Measurements from ENCODE around the gene EMX2. TPM values are rescaled to one million over a fixed set of nuclear protein-coding genes. Genes with fewer than 3 reads are reported as not detected.
"Not testable (repeated sequence)": the region's sequence is repeated elsewhere in the genome, so short reads cannot be mapped to it uniquely, and the experiment has no call there.

EMX2 gene
- total RNA-seq, result not detected

DNA sequence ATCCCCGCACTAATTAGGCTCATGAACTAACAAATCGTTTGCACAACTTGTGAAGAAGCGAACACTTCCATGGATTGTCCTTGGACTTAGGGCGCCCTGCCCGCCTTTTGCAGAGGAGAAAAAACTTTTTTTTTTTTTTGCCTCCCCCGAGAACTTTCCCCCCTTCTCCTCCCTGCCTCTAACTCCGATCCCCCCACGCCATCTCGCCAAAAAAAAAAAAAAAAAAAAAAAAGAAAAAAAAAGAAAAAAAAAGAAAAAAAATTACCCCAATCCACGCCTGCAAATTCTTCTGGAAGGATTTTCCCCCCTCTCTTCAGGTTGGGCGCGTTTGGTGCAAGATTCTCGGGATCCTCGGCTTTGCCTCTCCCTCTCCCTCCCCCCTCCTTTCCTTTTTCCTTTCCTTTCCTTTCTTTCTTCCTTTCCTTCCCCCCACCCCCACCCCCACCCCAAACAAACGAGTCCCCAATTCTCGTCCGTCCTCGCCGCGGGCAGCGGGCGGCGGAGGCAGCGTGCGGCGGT lies at the start of gene EMX2:
TSS of gene EMX2 (plus strand) at position 41 of the 519 bp plus-strand sequence. CDS start 522 bp downstream, outside the sequence.
- Mint-ChIP-seq H3K27ac (peak within 1 kb of the TSS; percentile 22), H3K4me1 (ENCODE audit: low read depth) (peaks cover 36% of the 10 kb centered on the region), H3K27me3 (ENCODE audit: low read depth) (peaks cover 78% of the 10 kb centered on the region), H3K36me3 (ENCODE audit: insufficient read depth in 2 of 2) (no peaks in the 10 kb centered on the region), H3K9me3 (no peaks in the 10 kb centered on the region), H3K4me3 (peak within 1 kb of the TSS; percentile 65 to 82)
- no peak for ATAC-seq (replicated peaks in 1 of 2)
- no peak for DNase-seq

DNA sequence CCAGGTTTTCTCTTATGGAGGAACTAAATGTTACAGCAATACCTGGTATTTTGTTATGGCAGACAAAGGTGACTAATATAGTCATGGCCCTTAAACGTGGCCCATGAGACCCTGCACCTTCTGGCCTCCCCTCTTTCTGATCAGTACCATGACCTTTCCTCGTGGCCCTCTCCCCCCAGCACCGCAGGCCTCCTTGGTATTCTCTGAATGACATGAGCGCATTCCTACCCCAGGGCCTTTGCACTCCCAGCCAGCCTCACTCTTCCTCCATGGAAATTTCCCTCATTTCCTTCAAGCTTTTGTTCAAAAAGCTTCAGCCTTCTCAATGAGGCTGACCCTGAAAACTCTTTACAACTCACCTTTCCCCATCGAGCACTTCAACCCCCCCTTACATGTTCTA lies 46.5 kb upstream of the EMX2 start:
- Mint-ChIP-seq H3K4me3 (no peak overlapping the region), H3K27me3 (ENCODE audit: low read depth) (peaks cover 57% of the 10 kb centered on the region), H3K27ac (no peak overlapping the region), H3K9me3 (no peaks in the 10 kb centered on the region), H3K36me3 (ENCODE audit: insufficient read depth in 2 of 2) (no peaks in the 10 kb centered on the region), H3K4me1 (ENCODE audit: low read depth) (peaks cover 6% of the 10 kb centered on the region)
- no peak for ATAC-seq (replicated peaks in 1 of 2)
- no peak for DNase-seq

DNA sequence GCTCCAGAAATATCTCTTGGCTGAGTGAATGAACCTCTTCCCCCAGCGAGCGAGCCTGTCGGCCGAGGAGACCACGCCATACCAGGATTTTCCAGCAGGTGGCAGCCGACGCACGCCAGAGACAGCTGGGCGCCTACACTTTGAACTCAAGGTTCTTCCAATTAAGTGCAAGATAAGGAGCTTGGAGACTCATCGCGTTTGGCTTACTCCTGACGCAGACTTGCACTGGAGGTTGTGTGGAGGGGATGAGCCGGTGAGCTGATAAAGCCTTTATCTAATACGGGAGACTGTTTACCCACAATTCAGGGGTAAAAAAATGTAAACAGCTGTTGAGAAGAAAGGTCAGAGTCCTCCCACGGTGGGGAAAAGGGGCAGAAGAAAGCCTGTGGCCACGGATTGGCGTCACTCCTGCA lies 45.9 kb upstream of the EMX2 start:
- Mint-ChIP-seq H3K27ac (no peak overlapping the region), H3K36me3 (ENCODE audit: insufficient read depth in 2 of 2) (no peaks in the 10 kb centered on the region), H3K27me3 (ENCODE audit: low read depth) (peaks cover 55% of the 10 kb centered on the region), H3K9me3 (no peaks in the 10 kb centered on the region), H3K4me3 (no peak overlapping the region), H3K4me1 (ENCODE audit: low read depth) (peaks cover 6% of the 10 kb centered on the region)
- DNase-seq (peak; percentile 62 to 73), ATAC-seq (replicated peaks in 1 of 2) (peak; percentile 58 to 70)

DNA sequence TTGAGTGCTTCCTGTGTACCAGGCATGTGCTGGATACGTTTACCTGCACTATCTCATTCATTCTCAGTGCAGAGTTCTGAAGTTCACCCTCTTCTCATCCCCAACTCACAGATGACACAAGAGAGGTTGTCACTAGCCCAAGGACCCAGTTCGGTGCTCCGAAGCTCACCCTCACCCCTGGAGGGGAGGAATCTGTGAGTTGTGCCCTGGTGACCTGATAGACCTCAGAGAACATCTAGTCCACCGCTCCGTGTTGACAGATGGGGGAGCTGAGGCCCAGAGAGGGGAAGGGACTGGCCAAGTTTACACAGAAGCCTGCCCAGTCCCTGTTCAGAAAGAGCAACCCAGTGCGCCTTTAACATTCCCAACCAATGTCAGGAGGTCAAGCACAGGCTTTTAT lies 44.8 kb upstream of the EMX2 start:
- Mint-ChIP-seq H3K36me3 (ENCODE audit: insufficient read depth in 2 of 2) (no peaks in the 10 kb centered on the region), H3K9me3 (no peaks in the 10 kb centered on the region), H3K4me3 (no peak overlapping the region), H3K27me3 (ENCODE audit: low read depth) (peaks cover 49% of the 10 kb centered on the region), H3K4me1 (ENCODE audit: low read depth) (peaks cover 6% of the 10 kb centered on the region), H3K27ac (no peak overlapping the region)
- ATAC-seq (replicated peaks in 1 of 2) (no peak), DNase-seq (no peak)

DNA sequence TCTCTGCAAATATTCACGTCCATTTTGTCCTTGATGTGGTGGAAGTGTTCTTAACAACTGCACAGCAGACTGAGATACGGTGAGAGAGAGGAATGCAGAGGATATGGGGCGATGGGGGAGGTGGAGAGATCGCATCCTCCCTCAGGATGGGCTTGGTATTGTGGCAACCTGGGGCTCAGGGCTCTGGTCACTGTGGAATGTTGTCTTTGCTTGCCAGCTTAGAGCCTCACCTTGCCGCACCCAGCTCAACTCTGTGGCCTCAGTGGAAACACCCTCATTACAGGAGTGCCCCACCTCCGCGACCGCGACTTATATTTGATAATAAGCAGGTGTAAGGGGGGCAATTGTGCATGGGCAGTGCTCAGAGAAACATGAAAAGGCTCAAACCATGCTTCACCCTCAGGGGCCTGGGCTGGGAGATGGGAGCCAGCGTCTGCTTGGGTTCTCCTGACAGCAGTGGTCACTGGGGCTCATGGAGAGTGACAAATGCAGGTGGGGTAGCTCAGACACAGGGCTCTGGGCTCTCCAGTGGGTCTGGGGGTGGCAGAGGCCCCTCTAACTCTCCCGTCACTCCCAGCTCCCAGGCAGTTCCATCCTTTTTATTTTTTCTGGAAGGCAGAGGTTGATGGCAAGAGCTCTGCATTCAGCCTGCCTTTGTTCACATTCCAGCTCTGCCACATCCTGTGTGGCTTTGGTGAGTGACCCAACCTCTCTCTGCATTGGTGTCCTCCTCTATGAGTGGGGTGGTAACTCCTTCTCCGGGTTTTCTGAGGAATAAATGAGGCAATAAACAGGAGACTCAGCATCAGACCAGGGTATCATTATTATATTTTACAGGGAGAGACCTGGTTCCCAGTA lies 43.1 kb upstream of the EMX2 start:
- no peak for ATAC-seq (replicated peaks in 1 of 2)
- Mint-ChIP-seq H3K4me1 (ENCODE audit: low read depth) (peaks cover 6% of the 10 kb centered on the region), H3K4me3 (no peak overlapping the region), H3K36me3 (ENCODE audit: insufficient read depth in 2 of 2) (no peaks in the 10 kb centered on the region), H3K27me3 (ENCODE audit: low read depth) (peaks cover 40% of the 10 kb centered on the region), H3K27ac (no peak overlapping the region), H3K9me3 (no peaks in the 10 kb centered on the region)
- DNase-seq, result no peak

DNA sequence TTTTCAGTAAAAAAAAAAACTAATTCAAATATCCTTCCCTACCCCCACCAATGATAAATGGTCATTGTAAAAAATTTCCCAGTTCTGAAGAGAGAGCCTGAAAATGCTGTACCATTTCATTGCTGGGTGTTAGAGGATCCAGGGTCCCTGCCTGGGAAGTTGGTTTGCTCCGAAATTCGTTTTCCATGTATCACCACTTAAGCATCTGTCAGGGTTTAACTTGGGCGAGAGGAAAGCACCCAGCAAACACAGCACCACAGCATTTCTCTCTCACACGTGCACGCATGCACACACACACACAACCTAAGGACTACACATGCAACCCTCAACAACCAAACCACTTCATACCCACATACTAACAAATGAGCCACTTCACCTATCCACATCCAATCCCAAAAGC lies 42.1 kb upstream of the EMX2 start:
- H3K4me3 Mint-ChIP-seq, result no peak overlapping the region
- no peak for DNase-seq

DNA sequence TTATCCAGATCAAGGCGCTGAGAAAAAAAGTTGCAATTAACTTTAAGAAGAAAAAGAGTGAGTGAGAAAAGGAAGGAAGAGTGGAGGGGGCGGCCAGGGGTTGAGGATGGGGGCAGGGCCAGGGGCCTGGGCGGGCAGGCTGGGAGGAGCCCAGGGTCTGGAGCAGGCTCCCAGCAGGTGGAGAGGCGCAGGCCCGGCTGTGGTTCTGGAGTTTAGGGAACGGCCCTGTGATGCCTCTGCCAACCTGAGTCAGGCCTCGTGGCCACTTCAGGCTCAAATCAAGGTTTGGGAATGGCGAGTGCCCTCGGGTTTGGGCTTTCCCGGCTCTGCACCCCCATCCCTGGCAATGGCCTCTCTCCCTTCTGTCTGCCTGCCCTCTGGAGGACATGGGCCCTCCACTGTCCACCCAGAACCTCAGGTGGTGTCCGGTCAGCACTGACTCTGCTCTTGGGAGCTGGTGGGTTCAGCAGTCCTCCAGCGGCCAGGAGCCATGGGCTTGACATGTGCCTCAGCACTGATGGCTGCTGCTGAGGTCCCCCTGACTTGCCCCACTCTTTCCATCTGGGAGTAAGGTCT lies 41.0 kb upstream of the EMX2 start:
- peaks cover 3% of the 10 kb centered on the region for H3K4me1 Mint-ChIP-seq (ENCODE audit: low read depth)
- H3K4me3 Mint-ChIP-seq, result no peak overlapping the region
- DNase-seq (no peak), ATAC-seq (replicated peaks in 1 of 2) (no peak)
- no peaks in the 10 kb centered on the region for H3K36me3 Mint-ChIP-seq (ENCODE audit: insufficient read depth in 2 of 2)
- H3K9me3 Mint-ChIP-seq, result no peaks in the 10 kb centered on the region
- peaks cover 27% of the 10 kb centered on the region for H3K27me3 Mint-ChIP-seq (ENCODE audit: low read depth)
- H3K27ac Mint-ChIP-seq, result no peak overlapping the region

More for the DNA sequence above, 42.1 kb upstream of the EMX2 start:
- H3K4me1 Mint-ChIP-seq (ENCODE audit: low read depth), result peaks cover 6% of the 10 kb centered on the region
- H3K27me3 Mint-ChIP-seq (ENCODE audit: low read depth), result peaks cover 35% of the 10 kb centered on the region
- no peak overlapping the region for H3K27ac Mint-ChIP-seq
- no peaks in the 10 kb centered on the region for H3K36me3 Mint-ChIP-seq (ENCODE audit: insufficient read depth in 2 of 2)
- no peaks in the 10 kb centered on the region for H3K9me3 Mint-ChIP-seq
- no peak for ATAC-seq (replicated peaks in 1 of 2)

DNA sequence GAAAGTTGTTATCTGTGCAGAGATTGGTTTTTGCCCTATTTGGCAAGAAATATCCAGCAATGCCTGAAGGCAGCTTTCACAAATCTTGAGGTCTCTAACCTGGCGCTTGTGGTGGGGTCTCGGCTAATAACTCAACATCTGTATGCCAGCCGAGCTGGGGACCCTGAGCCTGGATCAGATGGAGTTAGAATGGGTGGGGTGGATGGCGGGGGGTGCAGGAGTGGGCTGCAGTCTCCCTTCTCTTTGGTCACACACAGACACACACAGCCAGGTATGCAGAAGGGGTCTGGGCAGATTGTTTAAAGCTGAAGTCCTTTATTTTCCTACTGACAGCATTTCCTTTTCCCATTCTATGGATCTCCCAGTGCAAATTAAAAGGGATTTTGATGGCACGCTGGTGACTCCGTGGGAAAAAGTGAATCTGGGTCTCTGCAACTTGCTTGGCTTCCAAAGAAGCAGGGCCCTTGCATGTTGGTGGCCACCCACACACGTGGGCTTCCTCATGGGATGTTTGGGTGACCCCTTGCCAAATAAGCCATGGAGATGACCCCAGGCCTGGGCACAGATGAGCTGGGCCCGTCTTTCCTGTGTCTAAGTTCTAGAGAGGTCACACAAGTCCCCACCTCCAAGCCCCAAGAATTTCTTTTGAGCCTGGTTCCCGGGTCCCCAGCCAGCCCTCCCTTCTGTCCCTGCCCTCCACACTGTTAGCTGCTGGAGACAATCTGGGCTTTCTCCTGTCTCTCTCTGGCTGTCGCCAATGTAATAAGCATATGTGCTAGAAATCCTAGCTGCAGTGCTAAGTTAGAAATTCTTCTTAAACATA lies 39.9 kb upstream of the EMX2 start:
- Mint-ChIP-seq H3K27me3 (ENCODE audit: low read depth) (peaks cover 23% of the 10 kb centered on the region), H3K9me3 (no peaks in the 10 kb centered on the region), H3K4me3 (no peak overlapping the region), H3K36me3 (ENCODE audit: insufficient read depth in 2 of 2) (no peaks in the 10 kb centered on the region), H3K27ac (no peak overlapping the region), H3K4me1 (ENCODE audit: low read depth) (no peaks in the 10 kb centered on the region)
- DNase-seq (no peak), ATAC-seq (replicated peaks in 1 of 2) (no peak)

DNA sequence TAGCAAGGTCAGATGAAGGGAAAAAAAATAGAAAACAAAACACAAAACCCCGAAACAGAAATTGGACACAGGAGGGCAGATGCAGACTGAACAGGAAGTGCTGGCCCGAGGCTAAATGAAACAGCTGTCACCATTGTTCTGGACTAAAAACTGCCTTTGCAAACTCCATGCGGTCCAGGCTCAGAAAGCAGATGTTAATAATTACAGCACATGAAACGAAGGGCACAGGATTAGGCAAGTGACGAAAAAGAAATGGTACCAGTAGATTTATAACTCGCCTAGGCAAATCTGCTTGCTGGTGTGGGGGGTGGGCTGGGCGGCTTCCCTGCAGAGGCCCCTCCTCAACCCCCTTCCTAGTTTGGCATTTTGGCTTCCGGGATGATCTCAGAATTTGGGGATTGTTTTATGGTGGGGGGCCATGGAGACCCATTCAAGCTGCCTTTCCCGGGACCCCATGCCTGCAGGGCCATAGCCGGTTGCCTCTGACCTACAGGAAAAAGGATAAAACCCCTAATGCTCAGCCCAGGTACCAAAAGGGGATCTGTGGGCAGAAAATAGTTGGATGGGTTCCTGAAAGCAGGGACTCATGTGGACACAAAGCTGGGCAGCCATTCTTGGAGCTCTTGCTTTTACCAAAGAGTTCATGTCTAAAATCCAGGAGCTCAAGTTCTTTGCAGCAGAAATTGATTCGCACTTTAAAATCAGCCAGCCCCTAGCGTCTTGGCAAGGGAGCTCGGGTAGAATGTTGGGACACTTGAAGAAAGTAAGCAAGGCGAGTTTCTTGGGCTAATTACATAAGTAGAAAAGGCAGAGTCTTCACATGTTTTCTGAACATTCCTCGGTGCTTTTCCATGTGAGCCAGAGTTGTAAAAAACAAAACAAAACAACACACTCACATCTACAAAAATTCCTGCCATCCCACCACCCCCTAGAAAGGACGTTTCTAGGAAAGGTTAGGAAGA lies 39.0 kb upstream of the EMX2 start:
- no peak overlapping the region for H3K27ac Mint-ChIP-seq
- no peaks in the 10 kb centered on the region for H3K9me3 Mint-ChIP-seq
- H3K4me1 Mint-ChIP-seq (ENCODE audit: low read depth), result no peaks in the 10 kb centered on the region
- H3K4me3 Mint-ChIP-seq, result no peak overlapping the region
- ATAC-seq (replicated peaks in 1 of 2) (no peak), DNase-seq (no peak)
- H3K27me3 Mint-ChIP-seq (ENCODE audit: low read depth), result peaks cover 23% of the 10 kb centered on the region
- no peaks in the 10 kb centered on the region for H3K36me3 Mint-ChIP-seq (ENCODE audit: insufficient read depth in 2 of 2)

DNA sequence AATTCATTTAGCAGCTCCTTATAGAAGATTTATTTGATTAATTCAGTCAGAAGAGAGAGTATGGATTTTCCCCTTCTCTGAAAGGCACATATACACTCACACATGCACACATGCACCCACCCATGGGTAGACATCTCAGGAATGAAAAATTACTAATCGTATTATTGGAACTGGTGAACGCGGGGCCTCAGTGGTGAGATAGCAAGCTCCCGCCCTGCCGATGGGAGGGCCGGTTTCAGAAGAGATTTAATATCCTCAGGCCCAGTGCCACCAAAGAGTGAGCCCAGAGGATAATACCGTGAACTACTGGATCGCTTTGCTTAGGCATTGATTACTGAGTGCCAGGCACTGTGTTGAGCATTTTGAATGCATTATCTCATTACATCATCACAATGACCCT lies 38.0 kb upstream of the EMX2 start:
- H3K4me1 Mint-ChIP-seq (ENCODE audit: low read depth), result no peaks in the 10 kb centered on the region
- H3K4me3 Mint-ChIP-seq, result no peak overlapping the region
- no peaks in the 10 kb centered on the region for H3K9me3 Mint-ChIP-seq
- H3K27ac Mint-ChIP-seq, result no peak overlapping the region
- ATAC-seq (replicated peaks in 1 of 2) (no peak), DNase-seq (no peak)
- H3K36me3 Mint-ChIP-seq (ENCODE audit: insufficient read depth in 2 of 2), result no peaks in the 10 kb centered on the region
- peaks cover 29% of the 10 kb centered on the region for H3K27me3 Mint-ChIP-seq (ENCODE audit: low read depth)

DNA sequence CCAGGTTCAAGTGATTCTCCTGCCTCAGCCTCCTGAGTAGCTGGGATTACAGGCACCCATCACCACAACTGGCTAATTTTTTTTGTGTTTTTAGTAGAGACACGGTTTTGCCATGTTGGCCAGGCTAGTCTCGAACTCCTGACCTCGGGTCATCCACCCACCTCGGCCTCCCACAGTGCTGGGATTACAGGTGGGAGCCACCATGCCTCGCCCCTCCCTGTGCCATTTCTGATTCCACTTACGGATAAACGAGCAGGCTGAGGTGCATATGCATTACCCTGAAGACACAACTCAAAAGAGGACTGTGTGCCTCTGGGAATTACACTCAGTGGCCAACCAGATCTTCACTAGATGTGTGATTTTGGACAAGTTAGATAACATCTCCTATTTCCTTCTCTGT lies 35.5 kb upstream of the EMX2 start:
- not testable (repeated sequence) for H3K36me3 Mint-ChIP-seq (ENCODE audit: insufficient read depth in 2 of 2); H3K4me1 Mint-ChIP-seq (ENCODE audit: low read depth); ATAC-seq (replicated peaks in 1 of 2); DNase-seq; H3K4me3 Mint-ChIP-seq; H3K9me3 Mint-ChIP-seq; H3K27ac Mint-ChIP-seq
- peaks cover 40% of the 10 kb centered on the region for H3K27me3 Mint-ChIP-seq (ENCODE audit: low read depth)

DNA sequence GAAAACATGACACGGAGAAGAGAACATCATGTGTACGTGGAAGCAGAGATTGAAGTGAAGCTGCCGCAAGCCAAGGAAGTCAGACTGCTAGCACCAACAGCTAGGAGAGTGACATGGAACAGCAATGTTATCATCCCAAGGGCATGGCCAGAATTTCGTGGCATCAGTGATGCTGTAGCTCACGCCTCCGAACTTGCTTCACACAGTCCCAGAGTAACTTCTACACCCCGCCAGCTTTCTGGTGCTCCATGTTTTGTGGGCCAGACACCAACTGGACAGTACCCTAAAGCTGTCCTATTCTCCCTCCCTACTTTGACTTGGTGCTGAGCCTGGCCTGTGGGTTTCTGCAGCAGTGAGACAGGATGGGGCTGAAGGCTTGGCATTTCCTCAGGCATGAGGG lies 33.0 kb upstream of the EMX2 start:
- peaks cover 38% of the 10 kb centered on the region for H3K27me3 Mint-ChIP-seq (ENCODE audit: low read depth)
- H3K4me1 Mint-ChIP-seq (ENCODE audit: low read depth), result no peaks in the 10 kb centered on the region
- DNase-seq (no peak), ATAC-seq (replicated peaks in 1 of 2) (no peak)
- H3K4me3 Mint-ChIP-seq, result no peak overlapping the region
- no peaks in the 10 kb centered on the region for H3K9me3 Mint-ChIP-seq
- H3K27ac Mint-ChIP-seq, result no peak overlapping the region
- no peaks in the 10 kb centered on the region for H3K36me3 Mint-ChIP-seq (ENCODE audit: insufficient read depth in 2 of 2)

All from activated T-cell treated with anti-CD3 and anti-CD28 coated beads, Interleukin-2, amount 50 U/mL, for 72 hours (primary cell).